DND-41 (cell line): ENCODE measurements around the gene ABCA10.

Experiments used
- ATAC-seq: fragments of 200-7000 bp; cut with Tn5 transposase; 3 replicates; pipeline ENCODE4 v1.9.1; 2021; ENCODE audit warnings: low read depth; ENCODE audit not compliant: insufficient read depth
- DNase-seq: peaks from one replicate; pipeline ENCODE4 v3.0.0-alpha.2; 2020
- H2AFZ ChIP-seq: 2 replicates; pipeline ENCODE4 v1.6.0; 2012; ENCODE audit warnings: low read depth, low read length
- H3K27ac ChIP-seq: 2 replicates; pipeline ENCODE4 v1.5.1; 2012; ENCODE audit warnings: low read length, inconsistent platforms
- H3K27me3 ChIP-seq: fragments of 200-600 bp; sonication (generic); 2 replicates; pipeline ENCODE4 v1.6.0; 2012; ENCODE audit warnings: low read length, mild to moderate bottlenecking, inconsistent platforms; ENCODE audit not compliant: insufficient read depth, poor library complexity
- H3K36me3 ChIP-seq: 2 replicates; pipeline ENCODE4 v1.5.1; 2012; ENCODE audit warnings: low read length, inconsistent platforms; ENCODE audit not compliant: insufficient read depth
- H3K4me1 ChIP-seq: 2 replicates; pipeline ENCODE4 v1.5.1; 2012; ENCODE audit warnings: mild to moderate bottlenecking, low read length; ENCODE audit not compliant: insufficient read depth
- H3K4me2 ChIP-seq: 2 replicates; pipeline ENCODE4 v1.6.0; 2012; ENCODE audit warnings: mild to moderate bottlenecking, moderate library complexity, low read length, inconsistent platforms; ENCODE audit not compliant: insufficient read depth
- H3K4me3 ChIP-seq, 2 experiments: fragments of 200-600 bp in 1 of 2; shearing (Covaris generic) in 1 of 2; 2 replicates each; pipeline ENCODE4 v1.5.1; 2012 to 2016; ENCODE audit warnings: inconsistent platforms in 2 of 2, low read length in 2 of 2, mild to moderate bottlenecking in 2 of 2, low read depth in 1 of 2, moderate library complexity in 1 of 2
- H3K79me2 ChIP-seq: 2 replicates; pipeline ENCODE4 v1.6.0; 2012; ENCODE audit warnings: low read length, inconsistent platforms; ENCODE audit not compliant: insufficient read depth
- H3K9ac ChIP-seq: 2 replicates; pipeline ENCODE4 v1.6.0; 2012; ENCODE audit warnings: low read depth, mild to moderate bottlenecking, inconsistent platforms, low read length, moderate library complexity
- H3K9me3 ChIP-seq: 2 replicates; pipeline ENCODE4 v1.5.1; 2012; ENCODE audit warnings: low read length, moderate library complexity, mild to moderate bottlenecking, inconsistent platforms; ENCODE audit not compliant: insufficient read depth, severe bottlenecking
- H4K20me1 ChIP-seq: 2 replicates; pipeline ENCODE4 v1.6.0; 2012; ENCODE audit warnings: low read length; ENCODE audit not compliant: insufficient read depth
- EZH2 ChIP-seq: IDR thresholded peaks from 3 replicates; pipeline ENCODE4 v1.6.1; 2012; ENCODE audit warnings: borderline replicate concordance, low read depth, mild to moderate bottlenecking, moderate library complexity, low read length, inconsistent platforms; ENCODE audit not compliant: severe bottlenecking
- TF ChIP-seq, protein P1 (sequence below): IDR thresholded peaks from 2 replicates; pipeline ENCODE4 v1.5.1; 2012; ENCODE audit warnings: borderline replicate concordance, low read length, moderate library complexity, mild to moderate bottlenecking; ENCODE audit not compliant: poor library complexity, severe bottlenecking; ENCODE audit errors: extremely low read depth

ABCA10 gene

DNA sequence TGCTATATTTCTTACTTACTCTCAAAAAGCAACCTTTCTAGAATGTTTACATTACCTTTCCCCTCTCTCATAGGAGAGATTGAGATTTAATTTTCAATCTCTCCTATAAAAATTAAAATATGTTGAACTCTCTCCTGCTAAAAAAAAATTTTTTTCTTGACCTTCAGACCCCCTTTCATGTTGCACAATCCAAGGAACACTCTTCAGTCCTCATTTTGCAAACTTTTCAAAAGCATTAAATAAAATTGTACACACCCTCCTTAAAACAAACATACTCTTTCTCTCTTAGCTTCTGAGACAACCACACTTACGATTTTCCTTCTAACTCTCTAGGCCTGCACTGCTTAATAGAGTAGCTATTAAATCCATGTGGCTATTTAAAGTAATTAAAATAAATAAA lies 78.3 kb downstream of the ABCA10 start:
- Histone ChIP-seq H3K27me3 (peaks cover 2% of the 10 kb centered on the region), H2AFZ (no peak overlapping the region), H4K20me1 (no peaks in the 10 kb centered on the region), H3K27ac (no peak overlapping the region), H3K36me3 (no peaks in the 10 kb centered on the region), H3K4me3 (no peak overlapping the region), H3K4me2 (no peak overlapping the region), H3K4me1 (no peaks in the 10 kb centered on the region), H3K79me2 (no peaks in the 10 kb centered on the region), H3K9ac (no peak overlapping the region), H3K9me3 (no peaks in the 10 kb centered on the region)
- TF ChIP-seq, protein P1, sequence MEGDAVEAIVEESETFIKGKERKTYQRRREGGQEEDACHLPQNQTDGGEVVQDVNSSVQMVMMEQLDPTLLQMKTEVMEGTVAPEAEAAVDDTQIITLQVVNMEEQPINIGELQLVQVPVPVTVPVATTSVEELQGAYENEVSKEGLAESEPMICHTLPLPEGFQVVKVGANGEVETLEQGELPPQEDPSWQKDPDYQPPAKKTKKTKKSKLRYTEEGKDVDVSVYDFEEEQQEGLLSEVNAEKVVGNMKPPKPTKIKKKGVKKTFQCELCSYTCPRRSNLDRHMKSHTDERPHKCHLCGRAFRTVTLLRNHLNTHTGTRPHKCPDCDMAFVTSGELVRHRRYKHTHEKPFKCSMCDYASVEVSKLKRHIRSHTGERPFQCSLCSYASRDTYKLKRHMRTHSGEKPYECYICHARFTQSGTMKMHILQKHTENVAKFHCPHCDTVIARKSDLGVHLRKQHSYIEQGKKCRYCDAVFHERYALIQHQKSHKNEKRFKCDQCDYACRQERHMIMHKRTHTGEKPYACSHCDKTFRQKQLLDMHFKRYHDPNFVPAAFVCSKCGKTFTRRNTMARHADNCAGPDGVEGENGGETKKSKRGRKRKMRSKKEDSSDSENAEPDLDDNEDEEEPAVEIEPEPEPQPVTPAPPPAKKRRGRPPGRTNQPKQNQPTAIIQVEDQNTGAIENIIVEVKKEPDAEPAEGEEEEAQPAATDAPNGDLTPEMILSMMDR = no peak
- TF ChIP-seq EZH2 = no peak
- no peak for ATAC-seq
- DNase-seq = no peak

DNA sequence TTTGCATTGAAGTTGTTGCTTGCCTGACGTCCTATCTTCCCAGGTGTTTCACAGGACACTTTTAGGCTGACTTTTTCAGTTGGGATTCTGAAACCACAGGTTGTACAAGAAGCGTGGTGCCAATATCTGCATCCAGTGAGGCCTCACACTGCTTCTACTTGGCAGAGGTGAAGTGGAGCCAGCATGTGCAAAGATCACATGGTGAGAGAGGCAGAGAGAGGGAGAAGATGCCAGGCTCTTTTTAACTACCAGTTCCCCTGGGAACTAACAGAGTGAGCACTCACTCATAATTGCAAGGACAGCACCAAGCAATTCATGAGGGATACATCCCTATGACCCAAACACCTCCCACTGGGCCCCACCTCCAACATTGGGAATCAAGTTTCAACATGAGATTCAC lies 81.2 kb downstream of the ABCA10 start:
- Histone ChIP-seq H2AFZ (no peak overlapping the region), H4K20me1 (no peaks in the 10 kb centered on the region), H3K4me1 (no peaks in the 10 kb centered on the region), H3K9me3 (no peaks in the 10 kb centered on the region), H3K9ac (no peak overlapping the region), H3K36me3 (no peaks in the 10 kb centered on the region), H3K79me2 (no peaks in the 10 kb centered on the region), H3K4me2 (no peak overlapping the region), H3K27ac (no peak overlapping the region), H3K4me3 (no peak overlapping the region), H3K27me3 (peaks cover 2% of the 10 kb centered on the region)
- DNase-seq = no peak
- ATAC-seq = no peak
- TF ChIP-seq, protein P1 = no peak
- no peak for TF ChIP-seq EZH2

DNA sequence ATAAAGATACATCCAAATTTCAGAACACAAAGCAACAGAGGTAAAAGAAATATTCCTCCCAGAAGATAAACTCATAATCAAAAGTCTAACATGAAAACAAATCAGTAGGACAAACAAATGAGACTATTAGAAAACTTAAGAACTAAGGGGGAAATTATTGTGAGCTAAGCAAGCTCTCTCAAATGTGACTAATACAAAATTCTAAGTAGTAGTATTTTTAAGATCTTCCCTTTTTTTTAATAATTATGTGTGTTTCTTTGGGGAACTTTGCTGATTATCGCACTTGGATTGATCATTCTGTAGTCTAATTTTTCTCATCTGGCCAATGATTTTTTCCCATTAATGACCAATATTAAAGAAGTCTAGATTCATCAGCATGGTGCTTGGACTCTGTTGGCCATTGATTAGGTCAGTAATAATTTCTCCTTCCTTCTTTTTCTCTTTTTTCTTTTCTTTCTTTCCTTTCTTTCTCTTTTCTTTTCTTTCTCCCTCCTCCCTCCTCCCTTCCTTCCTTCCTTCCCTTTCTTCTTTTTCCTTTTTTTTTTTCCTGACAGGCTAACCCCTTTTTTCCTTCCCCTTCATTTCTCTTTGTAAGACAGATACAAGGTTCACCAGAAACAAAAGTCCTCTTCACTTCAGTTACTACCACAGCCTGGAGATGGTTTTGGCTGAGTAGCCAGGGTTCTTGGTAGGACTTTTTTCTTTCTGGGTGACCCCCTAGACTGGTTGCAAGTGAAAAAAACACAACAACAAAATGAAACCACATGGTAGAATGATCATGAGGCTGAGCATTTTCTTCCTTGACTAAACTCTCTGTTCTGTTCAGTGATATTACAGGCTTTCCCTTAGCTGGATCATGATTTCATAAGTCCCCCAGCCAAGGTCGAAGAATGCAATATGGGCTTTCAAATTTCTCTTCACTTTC lies 84.0 kb downstream of the ABCA10 start:
- Histone ChIP-seq H2AFZ (no peak overlapping the region), H4K20me1 (no peaks in the 10 kb centered on the region), H3K27ac (no peak overlapping the region), H3K9ac (no peak overlapping the region), H3K4me2 (no peak overlapping the region), H3K27me3 (peaks cover 9% of the 10 kb centered on the region), H3K9me3 (no peaks in the 10 kb centered on the region), H3K4me3 (no peak overlapping the region), H3K79me2 (no peaks in the 10 kb centered on the region), H3K36me3 (no peaks in the 10 kb centered on the region), H3K4me1 (no peaks in the 10 kb centered on the region)
- ATAC-seq (no peak), DNase-seq (no peak)
- TF ChIP-seq, protein P1 = no peak
- TF ChIP-seq EZH2 = no peak
